GM21528 (cell line): Measurements from ENCODE around the gene IVNS1ABP.
A peak's percentile ranks its signal among the peaks of the same experiment; 100 is the strongest.

Experiments
- ATAC-seq: cut with Tn5 transposase; IDR thresholded peaks from one replicate; pipeline ENCODE4 v1.9.1; 2021; ENCODE audit warnings: mild to moderate bottlenecking, moderate library complexity; ENCODE audit not compliant: unreplicated experiment, low FRiP score

Gene IVNS1ABP

DNA sequence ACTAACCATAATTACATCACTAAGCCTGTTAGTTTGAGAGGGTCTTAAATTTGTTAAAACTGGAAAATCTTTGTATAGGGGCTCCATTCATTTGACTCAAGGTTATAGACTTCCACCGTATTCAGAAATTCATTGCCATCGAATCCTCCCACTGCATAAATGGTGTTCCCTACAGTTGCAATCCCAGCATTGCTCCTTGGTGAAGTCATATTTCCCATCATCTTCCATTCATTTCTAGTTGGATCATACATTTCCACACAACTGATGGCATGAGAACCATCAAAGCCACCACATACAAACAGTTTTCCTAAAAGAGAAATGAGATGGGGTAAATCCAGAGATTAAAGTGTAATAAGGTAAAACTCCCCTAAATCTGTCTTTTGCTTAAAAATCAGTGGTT, 19.1 kb downstream of the IVNS1ABP start:
- no peak for ATAC-seq

DNA sequence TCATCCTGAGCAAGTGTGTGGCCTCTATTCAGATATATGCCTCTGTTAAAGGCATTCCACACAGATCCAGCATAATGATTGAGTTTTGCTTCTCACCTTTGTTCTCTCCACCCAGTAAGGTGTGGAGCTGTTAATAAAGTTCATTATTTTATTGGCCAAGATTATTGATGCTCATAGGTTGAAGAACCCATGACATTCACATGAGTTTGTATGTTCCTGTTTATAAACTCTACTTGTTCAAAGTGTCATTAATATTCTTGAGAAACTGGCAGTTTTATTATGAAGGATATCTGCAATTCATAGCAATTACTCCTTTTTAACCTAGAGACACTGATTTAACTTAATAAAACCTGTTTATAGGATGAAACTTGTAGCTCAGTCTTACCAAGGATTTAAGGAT, 22.0 kb downstream of the IVNS1ABP start:
- ATAC-seq, result no peak

DNA sequence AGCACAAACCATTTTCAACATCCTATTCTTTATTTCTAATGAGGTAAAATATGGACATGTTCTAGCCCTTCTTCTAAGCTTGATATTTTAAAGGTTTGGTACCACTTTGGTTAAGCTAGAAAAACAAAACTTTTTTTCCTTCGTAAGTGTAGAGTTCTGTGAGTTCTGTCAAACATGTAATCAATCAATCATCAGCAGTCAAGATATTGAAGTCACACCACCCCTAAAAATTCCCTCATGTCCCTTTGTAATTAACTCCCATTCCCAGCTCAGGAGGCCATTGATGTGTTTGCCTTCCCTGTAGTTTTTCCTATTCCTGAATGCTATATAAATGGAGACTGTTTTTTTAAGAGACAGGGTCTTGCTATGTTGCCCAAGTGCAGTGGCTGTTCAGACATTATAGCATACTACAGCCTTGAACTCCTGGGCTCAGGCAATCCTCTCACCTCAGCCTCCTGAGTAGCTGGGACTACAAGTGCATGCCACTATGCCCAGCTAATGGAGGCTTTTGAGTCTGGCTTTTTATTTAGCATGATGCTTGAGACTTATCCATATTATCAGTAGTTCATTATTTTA, 23.0 kb downstream of the IVNS1ABP start:
- no peak for ATAC-seq

DNA sequence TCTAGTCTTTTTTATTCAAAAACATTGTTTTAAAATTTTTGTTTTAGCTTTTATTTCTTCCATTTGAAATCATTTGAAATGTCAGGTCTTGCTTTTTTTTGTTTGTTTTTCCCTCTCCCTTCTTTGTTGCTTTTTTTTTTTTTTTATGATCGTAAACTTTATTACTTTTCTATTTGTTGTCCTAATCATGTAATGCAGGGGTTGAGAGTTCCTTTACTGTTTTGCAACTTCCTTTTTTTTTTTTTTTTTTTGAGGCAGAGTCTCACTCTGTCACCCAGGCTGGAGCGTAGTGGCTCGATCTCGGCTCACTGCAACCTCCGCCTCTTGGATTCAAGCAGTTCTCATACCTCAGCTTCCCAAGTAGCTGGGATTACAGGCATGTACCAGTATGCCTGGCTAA, 24.8 kb downstream of the IVNS1ABP start:
- no peak for ATAC-seq

DNA sequence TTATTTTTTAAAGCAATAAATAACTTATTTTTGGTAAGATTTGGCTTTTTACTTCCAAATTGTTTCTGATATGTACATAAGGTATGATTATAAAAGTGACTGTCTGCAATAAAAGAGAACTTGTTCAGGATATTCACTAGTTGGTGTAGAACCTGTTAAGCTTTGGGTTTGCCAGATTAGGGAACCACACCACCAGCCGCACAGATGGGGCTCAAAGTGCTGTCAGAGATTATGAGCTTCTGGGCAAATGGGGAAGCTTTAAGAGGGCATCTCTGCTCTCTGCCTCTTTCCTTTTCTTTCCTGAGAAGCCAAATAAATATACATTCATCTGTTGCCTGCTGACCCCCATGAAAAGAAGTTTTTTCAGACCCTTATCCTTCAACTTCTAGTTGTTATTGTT, 25.4 kb downstream of the IVNS1ABP start:
- no peak for ATAC-seq

DNA sequence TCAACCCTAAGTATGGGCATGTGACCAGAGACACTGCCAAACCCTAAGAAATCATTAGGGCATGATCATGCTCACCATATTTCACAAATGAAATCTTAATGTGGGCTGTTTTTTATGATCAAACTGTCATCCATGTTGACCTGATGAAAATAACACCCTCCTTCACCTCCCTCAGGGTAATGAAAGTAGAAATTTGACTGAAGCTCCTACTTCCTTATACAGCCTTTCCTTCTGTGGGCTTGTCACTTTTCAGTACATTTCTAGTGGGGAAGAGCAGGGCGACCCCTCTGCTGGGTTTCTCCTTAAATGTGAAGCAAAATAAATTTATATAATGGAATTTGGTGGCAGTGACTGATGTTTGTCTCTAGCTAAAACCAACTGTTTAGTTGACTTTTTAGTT, 25.9 kb downstream of the IVNS1ABP start:
- ATAC-seq, result no peak

DNA sequence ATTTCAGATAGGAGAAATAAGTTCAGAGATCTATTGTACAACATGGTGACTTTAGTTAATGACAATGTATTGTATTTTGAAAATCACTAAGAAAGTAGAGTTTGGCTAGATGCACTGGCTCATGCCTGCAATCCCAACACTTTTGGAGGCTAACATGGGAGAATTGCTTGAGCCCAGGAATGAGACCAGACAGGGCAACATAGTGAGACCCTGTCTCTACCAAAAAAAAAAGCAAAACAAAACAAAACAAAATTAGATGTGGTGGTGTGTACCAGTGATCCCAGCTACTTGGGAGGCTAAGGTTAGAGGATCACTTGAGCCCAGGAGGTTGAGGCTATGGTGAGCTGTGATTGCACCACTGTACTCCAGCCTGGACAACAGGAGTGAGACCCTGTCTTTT, 27.2 kb downstream of the IVNS1ABP start:
- no peak for ATAC-seq

DNA sequence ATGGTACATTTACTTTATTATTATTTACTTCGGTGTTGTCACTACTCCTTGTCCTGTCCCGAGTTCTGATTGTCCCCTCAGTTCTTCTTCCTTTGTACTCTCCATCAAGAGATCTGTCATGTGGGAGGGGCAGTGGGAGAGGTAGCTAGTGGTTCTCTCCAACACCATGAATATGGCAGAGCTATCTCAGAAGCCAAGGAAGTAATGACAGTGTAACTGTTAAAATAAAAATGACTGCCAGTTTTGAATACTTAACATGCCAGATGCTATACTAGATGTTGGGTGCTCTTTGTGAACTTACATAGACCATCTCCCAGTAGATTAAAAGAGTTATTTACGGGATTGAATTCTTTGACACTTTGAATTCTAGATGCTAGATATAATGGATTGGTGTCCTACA, 28.6 kb downstream of the IVNS1ABP start:
- ATAC-seq, result no peak

DNA sequence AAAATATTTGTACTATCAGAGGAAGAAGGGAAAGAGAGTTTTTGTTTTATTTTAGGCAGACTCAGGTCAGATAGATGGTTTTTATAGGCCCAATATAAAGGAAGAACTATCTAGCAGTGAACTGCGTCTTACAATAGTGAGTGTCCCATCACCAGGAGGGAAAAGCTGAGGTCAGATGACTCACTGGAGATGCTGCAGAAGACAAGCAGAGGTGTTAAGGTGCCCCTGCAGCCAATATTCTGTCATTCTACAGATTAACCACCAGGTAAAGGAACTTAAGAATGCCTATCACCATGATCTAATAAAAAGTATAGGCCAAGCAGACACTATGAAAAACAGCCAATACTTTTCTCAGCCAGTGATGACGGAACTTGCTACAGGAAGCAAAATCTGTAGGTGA, 29.6 kb downstream of the IVNS1ABP start:
- no peak for ATAC-seq

DNA sequence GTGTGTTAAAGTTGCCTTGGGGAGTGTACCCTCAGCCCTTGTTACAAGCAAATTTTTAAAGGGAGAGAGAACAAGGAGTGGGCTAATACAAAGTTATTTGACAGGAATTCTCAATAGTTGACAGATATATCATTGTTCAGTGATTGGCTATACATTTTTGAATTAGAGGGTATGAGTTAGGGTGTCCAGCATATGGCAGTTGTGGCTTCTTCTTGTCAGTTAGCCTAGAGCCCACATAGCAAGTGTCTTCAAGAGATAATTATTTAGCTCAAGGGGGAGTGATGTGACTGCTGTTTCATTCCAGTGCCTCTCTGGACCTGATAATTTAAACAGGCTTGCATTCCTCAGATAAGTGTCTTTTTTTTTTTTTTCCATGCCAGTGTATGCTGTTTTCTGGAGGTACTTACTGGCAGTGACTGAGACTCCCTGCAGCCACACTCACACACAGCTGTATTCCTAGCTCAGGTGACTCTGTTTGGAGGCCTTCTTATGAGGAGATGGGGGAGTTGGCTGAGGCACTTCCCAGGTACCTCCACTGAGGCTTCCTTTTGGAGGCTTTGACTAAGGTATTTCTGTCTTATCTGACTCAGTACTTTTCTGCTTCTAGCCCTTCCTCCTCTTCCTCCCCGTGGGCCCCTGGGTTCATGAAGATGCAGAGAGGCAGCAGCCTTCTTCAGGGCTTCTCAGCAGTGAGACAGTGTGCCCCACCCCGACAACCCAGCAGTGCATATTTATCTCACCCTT, 32.3 kb downstream of the IVNS1ABP start:
- ATAC-seq, result no peak

DNA sequence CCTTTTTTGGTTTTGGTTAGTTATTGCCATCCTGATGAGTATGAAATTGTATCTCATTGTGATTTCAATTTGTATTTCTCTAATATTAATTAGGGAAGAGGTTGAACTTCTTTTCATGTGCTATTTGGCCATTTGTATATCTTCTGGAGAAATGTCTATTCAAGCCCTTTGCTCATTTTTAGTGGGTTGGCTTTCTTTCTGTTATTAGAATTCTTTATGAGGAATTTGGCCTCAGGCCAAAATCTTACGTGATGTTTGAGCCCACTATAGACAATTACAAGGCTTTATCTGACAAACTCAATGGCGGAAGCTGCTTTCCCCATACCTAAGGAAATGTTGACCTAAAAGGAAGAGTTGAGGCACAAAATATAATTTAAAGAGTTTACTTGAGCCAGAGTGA, 32.9 kb downstream of the IVNS1ABP start:
- ATAC-seq, result no peak

DNA sequence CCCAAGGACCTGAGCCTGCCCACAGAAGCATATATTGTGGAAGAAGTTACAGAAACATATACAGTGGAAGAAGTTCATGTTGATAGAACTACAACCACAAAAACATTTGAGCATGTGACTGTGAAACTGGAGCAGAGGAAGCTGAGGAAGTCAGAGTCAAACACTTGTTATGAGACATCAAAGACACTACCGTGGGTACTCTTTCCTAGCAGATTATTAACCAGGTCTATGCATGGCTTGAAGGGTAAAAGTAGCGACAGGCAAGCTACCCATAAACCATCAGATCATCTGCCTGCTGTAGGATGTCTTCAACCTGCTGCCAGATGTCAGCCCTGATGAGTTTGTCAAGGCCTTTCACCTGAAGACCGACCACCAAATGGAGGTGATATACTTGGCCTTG, 35.8 kb downstream of the IVNS1ABP start:
- peak; percentile 75 for ATAC-seq

DNA sequence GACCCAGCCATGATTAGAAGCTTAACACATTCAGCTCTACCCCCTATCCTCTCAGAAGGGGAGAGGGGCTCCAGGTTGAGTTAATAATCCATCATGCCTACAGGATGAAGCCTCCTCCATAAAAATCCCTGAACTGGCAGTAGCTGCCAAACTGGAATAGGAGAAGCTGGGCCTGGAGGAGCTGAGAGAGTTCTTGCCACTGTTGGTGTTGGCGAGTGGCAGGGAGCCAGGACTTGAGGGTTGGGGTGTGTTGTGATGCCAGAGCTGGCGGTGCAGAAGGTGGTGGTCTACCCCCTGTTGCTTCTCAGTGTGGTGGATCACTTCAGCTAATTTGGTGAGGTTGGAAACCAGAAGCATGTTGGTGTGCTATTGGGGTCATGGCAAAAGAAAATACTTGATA, 36.5 kb downstream of the IVNS1ABP start:
- ATAC-seq, result no peak

DNA sequence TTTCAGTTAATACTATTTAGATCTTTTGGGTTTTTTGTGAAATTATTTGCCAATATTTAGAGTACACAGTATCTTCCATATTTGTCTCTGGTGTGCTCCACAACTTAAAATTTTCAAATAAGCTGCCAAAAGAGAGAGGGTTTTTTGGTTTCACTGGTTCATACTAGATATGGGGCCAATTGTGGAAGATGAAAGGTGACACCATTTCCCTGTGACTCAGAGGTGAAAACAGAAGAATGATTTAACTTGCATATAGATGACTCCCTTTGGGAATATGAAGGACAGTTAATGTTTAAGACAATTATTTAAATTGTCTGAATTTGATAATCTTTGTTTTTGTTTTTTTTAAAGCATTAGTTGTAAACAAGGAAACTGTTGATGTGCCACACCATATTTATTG, 37.5 kb downstream of the IVNS1ABP start:
- no peak for ATAC-seq

DNA sequence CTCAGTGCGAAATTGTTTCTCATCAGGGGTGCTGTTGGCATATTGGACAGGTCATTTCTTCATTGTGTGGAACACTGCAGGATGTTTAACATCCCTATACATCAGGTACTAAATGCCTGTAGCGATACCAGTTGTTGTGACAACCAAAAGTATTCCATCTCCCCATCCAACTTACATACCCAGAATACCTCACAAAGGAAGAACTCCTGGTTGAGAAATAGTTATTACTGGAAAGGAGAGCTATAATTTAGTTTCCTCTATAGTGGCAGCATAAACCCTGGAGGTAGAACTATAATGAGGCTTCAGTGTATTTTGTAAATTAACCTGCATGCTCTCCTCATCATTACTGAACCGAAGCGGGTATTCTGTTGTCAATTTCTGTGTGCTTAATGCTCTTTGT, 45.1 kb downstream of the IVNS1ABP start:
- ATAC-seq, result no peak

DNA sequence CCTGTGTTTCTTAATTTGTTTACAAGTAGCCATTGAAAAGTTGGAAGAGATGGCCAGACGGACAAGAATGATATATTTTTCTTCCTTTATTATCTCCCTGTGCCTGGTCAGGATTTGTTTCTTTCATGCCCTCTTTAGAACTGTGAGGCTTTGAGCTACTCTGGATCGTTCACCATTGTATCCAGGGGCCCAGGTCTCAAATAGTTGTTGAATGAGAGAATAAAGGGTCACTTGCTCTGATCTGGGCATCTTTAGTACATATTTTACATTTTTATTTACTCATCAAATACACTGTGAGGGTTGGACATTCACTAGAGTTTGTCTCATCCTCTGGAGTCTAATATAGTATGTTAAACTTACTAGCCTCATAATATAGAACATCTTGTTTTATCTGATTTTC, 48.7 kb downstream of the IVNS1ABP start:
- ATAC-seq, result no peak

DNA sequence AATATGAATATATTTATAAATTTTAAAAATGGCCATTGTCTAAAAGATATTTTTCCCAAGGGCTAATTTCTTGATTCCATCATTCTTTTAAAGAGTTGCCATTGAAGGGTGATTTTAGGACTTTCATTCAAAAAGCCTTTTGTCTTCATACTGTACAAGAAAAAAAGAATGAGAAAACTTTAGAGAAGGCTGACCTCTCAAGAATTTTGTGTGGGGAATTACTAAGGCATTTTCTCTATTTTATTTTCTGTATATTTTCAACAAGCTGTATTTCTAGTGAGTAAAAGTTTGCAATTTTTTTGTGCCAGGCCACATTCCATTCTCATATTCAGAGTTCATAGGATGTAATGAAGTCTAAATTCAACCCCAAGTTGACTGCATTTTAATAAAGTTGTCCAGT, 49.3 kb downstream of the IVNS1ABP start:
- no peak for ATAC-seq

DNA sequence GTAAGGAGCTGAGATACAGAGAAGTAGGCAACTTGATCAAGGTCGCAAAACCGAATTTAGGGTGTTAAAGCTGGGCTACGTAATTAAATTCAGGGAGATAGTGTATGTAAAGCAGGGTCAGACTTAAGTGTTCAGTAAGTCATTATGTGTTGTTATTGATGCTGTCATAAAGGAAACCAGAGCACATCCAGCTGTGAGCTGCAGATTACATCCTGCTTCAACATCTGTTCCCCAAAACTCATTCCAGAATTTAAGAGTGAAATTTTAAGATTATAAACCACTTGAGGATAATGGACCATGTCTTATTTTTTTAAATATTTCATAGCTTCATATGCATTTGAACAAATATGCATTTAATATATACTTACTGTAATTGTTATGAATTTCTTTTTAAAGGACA, 49.7 kb downstream of the IVNS1ABP start:
- no peak for ATAC-seq

DNA sequence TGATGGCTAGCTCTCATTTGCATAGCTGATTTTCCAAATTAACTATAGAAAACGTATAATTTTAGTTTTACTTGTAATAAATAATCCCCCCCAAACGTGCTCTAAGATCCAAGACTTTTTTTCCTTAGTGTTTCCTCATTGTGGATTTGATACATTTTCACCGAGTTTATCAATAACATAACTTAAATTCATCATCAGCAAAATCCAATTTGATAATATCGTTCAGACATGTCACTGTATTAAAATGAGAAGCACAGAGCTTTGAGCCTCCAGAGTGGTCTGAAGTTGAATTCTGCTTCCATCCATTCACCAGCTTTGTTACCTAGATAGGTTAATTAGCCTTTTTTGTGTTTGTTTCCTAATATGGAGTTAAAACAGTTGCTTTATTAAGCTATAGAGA, 51.7 kb downstream of the IVNS1ABP start:
- no peak for ATAC-seq

DNA sequence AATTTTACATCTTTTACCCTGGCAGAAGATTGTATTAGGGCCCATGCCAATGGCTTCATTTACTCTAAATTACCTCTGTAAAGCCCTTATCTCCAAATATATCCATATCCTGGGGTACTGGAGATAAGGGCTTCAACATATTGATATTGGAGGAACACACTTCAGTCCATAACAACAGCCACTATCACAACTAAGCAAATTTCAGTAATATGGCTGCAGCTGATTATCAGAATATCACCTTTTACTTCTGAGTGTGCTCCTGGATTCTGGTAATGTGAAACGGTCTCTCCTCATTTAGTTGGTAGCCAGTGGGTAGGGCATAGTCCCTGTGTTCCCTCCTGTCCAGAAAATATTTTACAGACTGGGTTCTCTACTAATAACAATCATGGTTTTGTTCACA, 53.3 kb downstream of the IVNS1ABP start:
- no peak for ATAC-seq

DNA sequence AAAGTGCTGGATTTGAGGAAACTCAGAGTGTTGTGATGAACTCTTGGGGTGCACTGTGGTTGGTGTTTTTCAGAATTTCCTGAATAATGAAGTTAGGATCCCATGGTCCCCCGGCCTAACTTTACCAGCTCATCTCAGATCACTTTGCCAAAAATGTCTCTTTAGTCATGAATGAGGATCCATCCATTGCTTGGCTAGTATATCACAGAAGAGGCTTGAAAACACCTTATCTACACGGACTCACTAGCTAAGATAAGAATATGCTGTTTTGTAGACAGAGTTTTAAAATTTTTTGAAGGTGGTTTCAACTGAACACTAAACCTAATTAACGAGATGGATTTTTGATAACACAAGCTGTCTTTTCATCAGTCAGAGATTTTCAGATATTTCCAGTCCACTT, 53.8 kb downstream of the IVNS1ABP start:
- ATAC-seq, result no peak

DNA sequence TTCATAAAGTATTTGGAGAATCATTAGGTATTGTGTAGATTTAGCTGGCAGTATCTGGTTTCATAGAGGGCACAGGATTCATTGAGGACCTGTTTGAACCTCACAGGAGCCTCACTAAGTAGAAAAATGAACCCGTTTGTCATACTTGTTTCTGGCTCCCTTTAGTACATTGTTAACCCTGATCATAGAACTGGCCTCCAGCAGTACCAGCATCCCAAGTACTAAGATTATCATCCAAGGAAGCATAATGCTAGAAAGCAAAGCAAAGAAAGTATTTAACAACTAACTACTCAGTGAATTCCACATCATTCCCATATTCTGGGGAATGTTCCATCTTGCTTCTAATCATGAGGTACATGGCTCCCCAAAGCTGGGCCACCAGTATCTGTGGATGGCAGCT, 54.9 kb downstream of the IVNS1ABP start:
- ATAC-seq, result no peak

DNA sequence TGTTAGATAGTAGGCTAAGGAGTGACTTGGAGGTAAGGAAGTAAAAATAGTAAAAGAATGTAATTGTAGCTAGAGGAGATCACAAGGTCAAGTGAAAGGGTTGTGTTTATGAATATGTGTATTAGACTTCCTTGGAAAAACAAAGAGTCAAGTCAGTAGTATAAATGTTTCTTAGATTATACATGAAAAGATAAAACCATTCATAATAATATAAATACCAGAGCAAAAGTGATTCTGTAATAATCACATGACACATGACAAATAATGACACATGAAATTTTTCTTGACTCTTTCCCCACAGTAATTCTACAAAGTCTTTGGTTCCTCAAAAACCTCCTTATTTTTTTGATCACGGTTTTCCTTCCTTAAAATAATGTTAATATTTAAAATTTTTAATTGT, 56.4 kb downstream of the IVNS1ABP start:
- no peak for ATAC-seq
